Measurements from ENCODE around the gene ATXN2.

DNA sequence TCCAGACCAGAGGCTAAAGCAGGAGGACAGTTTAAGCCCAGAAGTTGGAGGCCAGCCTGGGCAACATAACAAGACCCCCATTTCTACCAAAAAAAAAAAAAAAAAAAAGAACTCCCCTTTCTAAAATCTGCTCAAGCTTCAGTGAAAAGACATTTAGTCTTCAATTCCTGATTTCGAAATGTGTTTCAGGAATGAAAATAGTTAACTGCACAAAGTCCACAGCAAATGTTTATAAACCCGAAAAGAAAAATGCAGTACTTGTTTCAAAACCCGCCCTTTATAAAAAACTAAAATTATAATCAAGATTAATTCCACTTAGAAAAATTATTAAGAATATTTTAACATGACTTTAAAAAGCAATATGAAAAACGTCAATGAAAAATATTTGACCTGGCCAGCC lies 12.1 kb downstream of the ATXN2 start:
- TF ChIP-seq GATA2 (IDR thresholded peaks at IDR 0.05; ENCODE audit: low read depth, low read length) (no peak), GATA3 (IDR thresholded peaks at IDR 0.05; ENCODE audit: low read depth, low read length) (no peak)
